Measurements from ENCODE around the gene EPB41L3. TPM values are rescaled to one million over a fixed set of nuclear protein-coding genes. Genes with fewer than 3 reads are reported as not detected.

EPB41L3 gene
- polyA plus RNA-seq, 1 donor from 2014 or later: 19.6 TPM

DNA sequence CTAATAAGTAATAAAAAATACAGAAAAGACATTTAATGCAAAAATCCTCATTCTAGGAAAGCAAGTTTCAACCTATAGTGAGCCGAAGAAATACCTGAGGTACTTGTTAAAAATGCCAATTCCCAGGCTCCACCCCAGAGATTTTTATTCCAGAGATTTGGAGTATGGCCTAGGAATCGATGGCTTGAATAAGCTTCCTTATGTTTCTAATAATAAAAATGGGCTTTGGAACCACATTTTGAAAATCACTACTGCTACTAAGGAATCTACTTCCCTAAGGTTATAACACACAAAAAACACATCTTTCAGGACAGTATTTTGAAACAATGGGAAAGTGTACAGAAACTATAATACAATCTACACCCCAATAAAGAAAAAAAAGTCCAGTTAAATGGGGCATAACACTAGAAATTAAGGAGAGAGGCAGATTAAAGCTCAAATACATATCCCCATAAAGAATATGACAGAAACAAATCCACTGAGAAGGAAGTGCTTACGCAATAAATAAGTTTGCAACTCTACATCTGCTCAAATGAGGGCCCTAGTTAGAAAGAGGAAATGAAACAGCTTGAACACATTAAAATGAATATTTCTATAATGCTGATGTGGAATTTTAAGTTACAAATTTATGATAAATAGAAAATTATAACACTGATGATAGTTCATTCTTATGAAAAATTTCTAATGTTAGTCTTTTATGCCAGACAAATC lies 103.7 kb downstream of the EPB41L3 start:
- Histone ChIP-seq H3F3A (ENCODE audit: insufficient read depth, low read length, poor library complexity, severe bottlenecking) (no peaks in the 10 kb centered on the region), H4K20me1 (ENCODE audit: insufficient read depth) (no peaks in the 10 kb centered on the region), H3K9me3 (ENCODE audit: low read length) (no peaks in the 10 kb centered on the region), H3K9ac (ENCODE audit: low read length) (no peak overlapping the region), H3K27me3 (ENCODE audit: insufficient read depth, low read depth, low read length) (no peaks in the 10 kb centered on the region), H3K4me2 (ENCODE audit: low read length) (no peak overlapping the region), H2AFZ (ENCODE audit: low read depth, low read length) (no peak overlapping the region), H3K79me2 (replicated peaks; ENCODE audit: insufficient read depth, low read length) (no peaks in the 10 kb centered on the region), H3K9me2 (ENCODE audit: insufficient read depth, low read length) (no peaks in the 10 kb centered on the region), H3K27ac (ENCODE audit: low read length) (no peak overlapping the region), H3K4me3 (ENCODE audit: low read length) (no peak overlapping the region), H3K36me3 (ENCODE audit: insufficient read depth, low read length) (no peaks in the 10 kb centered on the region)
- no peak for TF ChIP-seq RAD21 (conservative IDR thresholded peaks at IDR 0.05)

DNA sequence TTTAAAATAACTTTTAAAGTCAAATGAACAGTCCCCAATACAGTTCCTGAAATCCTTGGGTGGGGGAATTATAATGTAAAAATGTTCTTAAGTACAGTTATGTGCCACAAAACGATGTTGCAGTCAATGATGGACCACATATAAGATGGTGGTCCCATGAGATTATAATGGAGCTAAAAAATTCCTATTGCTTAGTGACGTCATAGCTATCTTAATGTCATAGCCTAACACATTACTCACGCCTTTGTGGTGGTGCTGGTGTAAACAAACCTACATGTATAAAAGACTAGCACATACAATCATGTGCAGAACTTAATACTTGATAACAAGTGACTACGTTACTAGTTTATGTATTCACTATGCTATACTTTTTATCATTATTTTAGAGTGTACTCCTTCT lies 109.4 kb downstream of the EPB41L3 start:
- Histone ChIP-seq H4K20me1 (ENCODE audit: insufficient read depth) (no peaks in the 10 kb centered on the region), H2AFZ (ENCODE audit: low read depth, low read length) (no peak overlapping the region), H3K27ac (ENCODE audit: low read length) (no peak overlapping the region), H3K79me2 (replicated peaks; ENCODE audit: insufficient read depth, low read length) (no peaks in the 10 kb centered on the region), H3K9ac (ENCODE audit: low read length) (no peak overlapping the region), H3K36me3 (ENCODE audit: insufficient read depth, low read length) (no peaks in the 10 kb centered on the region), H3K9me3 (ENCODE audit: low read length) (no peaks in the 10 kb centered on the region), H3K4me3 (ENCODE audit: low read length) (no peak overlapping the region), H3F3A (ENCODE audit: insufficient read depth, low read length, poor library complexity, severe bottlenecking) (no peaks in the 10 kb centered on the region), H3K4me2 (ENCODE audit: low read length) (no peak overlapping the region), H3K27me3 (ENCODE audit: insufficient read depth, low read depth, low read length) (no peaks in the 10 kb centered on the region), H3K9me2 (ENCODE audit: insufficient read depth, low read length) (no peaks in the 10 kb centered on the region)
- TF ChIP-seq EP300 (conservative IDR thresholded peaks at IDR 0.05; ENCODE audit: poor library complexity, severe bottlenecking): no peak
- no peak for TF ChIP-seq TAF1 (IDR thresholded peaks at IDR 0.05; ENCODE audit: low read depth)
- TF ChIP-seq MXI1 (conservative IDR thresholded peaks at IDR 0.05; ENCODE audit: poor library complexity, severe bottlenecking): no peak
- no peak for TF ChIP-seq CTCF (IDR thresholded peaks at IDR 0.05; ENCODE audit: poor library complexity, severe bottlenecking)
- no peak for TF ChIP-seq RAD21 (conservative IDR thresholded peaks at IDR 0.05)
- no peak for TF ChIP-seq REST (IDR thresholded peaks at IDR 0.05; ENCODE audit: borderline replicate concordance)
- no peak for TF ChIP-seq SMC3 (conservative IDR thresholded peaks at IDR 0.05; ENCODE audit: poor library complexity)
- TF ChIP-seq POLR2AphosphoS5 (IDR thresholded peaks at IDR 0.05): no peak
- TF ChIP-seq EZH2 (IDR thresholded peaks at IDR 0.05; ENCODE audit: borderline replicate concordance, insufficient read depth, low read length, poor library complexity, severe bottlenecking): no peak

Data from neural cell (in vitro differentiated cells).